Femur (tissue), 1 donor: ENCODE results near the gene ITIH5.

Experiments
- DNase-seq: peaks from one replicate; pipeline ENCODE4 v3.0.0-alpha.2; 2017

ITIH5 gene

DNA sequence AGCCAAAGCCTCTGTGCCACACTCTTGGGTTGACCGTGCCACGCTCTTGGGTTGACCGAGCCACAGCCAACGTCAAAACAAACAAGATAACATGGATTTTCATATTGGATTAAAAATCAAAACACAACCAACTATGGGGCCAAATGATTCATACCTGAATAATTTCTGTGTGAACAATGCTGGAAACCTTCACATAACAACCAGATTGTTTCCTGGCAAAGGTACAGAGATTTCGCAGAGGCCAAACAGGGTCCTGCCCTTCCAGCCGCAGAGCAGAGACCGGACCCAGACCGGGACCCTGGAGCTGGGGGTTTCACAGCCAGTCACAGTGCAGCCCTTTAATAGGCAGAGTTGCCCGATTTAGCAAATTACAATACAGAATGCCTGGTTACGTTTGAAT is 40.5 kb downstream of the ITIH5 start:
- no peak for DNase-seq

DNA sequence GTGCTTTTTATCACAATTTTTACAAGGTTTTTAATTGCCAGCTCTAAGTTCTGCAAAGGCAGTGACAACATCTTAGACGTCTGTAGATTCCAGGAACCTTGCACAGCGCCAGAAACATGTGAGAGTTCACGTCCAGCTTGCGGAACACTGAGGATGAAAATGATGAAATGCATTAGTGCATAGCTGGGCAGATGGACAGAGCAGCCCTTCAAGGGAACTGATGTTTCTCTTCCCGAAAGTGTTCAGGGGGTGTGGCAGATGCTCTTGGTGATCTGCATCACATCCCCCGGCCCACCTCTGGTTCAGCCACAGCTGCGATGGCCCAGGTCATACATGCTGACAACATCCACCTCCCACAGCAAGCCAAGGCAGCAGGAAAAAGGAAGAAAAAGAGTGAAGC is 40.9 kb downstream of the ITIH5 start:
- DNase-seq, result no peak

GRCh38 chr10:7625009-7625408 is 41.8 kb downstream of the ITIH5 start:
- DNase-seq, result no peak

DNA sequence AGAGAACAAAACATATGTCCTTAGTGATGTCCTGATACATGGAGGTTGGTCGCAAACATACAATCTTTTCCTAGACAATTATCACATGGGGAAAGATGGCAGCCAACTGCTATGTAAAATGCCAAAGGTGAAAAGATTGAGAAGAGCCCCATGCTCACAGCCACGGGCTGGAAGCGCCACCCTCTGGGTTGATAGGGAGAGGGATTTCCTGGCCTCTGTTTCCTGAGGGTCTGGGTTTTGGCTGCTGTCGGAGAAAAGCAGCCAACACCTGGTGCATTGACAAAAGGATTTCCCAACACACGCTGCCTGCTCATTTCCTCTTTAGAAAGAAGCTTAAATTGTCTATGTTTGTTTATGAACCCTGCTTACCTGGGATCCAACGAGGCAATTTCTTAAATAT is 43.8 kb downstream of the ITIH5 start:
- DNase-seq, result peak; percentile 38

DNA sequence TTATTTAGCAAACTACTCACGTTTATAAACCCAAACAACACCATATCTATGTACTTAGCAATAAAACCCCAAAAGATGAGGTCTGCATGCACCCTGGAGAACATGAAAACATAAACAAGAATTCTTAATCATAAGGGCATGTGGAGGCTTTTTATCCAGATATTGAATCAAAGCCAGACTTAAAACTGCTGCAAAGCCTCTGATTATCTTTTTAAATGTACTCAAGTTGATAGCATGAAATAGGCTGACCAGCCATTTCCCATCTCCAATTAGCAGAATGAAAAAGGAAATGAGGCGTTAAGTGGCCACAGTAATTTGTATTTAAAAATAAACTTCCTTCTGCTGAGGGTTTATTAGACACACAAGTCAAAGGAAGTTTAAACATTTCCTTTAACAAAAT is 48.3 kb downstream of the ITIH5 start:
- DNase-seq, result no peak

DNA sequence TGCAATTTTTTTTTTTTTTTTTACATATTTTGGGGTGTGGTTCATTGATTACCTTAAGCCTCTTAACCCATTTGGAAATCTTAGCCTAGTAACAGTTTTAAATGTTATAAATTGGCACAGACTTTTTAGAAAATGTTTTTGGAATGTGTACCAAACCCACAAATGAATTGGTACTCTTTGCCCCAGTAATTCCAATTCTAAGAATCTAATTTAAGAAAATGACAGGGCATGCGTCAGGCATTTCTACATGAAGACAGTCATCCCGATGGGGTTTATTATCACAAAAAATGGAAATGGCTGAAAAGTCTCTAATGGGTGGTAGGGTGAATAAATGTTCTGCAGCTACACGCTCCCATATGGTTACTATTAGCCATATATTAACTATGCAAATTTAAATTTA is 54.9 kb downstream of the ITIH5 start:
- no peak for DNase-seq

DNA sequence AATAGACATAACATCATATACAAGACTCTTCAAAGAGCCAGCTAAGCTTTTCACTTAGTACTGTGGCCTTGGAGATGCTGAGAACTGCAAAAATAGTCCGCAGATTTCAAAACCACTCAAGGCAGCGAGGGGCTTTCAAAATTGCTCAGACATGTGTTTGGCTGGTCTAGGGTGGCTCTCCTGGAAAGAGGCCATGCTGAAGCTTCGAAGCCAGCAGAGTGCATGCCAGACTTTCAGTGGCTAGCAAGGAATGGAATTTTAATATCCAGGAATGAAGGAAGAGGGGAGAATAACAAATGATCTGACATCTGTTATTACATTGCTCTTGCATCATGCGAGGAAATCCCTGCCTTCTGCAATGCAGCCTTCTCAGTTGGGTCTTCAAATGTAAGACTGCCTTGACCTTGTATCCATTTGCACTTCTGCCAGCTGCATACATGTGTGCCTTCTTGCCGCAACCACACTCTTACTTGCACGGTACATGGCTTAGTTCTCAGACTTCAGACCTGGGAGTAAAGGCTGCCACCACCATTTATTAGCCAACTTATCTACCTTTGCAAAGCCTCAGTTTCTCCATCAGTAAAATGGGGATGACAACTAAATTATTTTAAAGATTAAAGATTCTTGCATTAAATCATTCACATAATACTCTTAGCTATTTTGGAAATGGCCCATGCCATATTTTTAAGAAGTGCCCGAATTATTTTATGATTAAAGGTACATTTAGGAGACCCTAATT is 55.9 kb downstream of the ITIH5 start:
- DNase-seq, result peak; percentile 87

DNA sequence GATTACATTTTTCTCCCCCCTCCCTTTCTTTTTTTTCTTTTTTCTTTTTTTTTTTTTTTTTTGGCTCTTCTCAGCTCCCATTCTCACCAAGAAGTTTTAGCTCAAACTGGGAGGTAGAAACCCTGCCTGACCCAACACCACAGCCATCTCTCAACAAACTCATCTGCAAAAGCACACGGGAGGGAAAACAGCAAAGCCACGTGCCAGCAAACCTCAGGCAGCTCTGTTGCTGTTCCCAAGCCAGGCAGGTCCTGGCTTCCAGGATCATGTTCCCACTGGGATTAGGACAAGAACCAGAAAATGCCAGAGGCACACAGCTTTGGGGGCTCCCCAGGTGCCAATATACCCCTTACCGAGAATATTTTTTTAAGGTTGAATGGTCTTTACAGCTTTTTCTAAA is 56.7 kb downstream of the ITIH5 start:
- no peak for DNase-seq

GRCh38 chr10:7609556-7609955 is 57.2 kb downstream of the ITIH5 start:
- DNase-seq, result no peak

- no peak for DNase-seq
These were observed 58.8 kb downstream of the ITIH5 start for GRCh38 chr10:7608001-7608400.

- no peak for DNase-seq
These were observed 59.8 kb downstream of the ITIH5 start for GRCh38 chr10:7606951-7607404.

GRCh38 chr10:7605565-7606295 is 61.0 kb downstream of the ITIH5 start:
- no peak for DNase-seq

GRCh38 chr10:7601023-7601656 is 65.6 kb downstream of the ITIH5 start:
- DNase-seq, result no peak

- DNase-seq, result no peak
These were observed 68.0 kb downstream of the ITIH5 start for GRCh38 chr10:7598771-7599170.

DNA sequence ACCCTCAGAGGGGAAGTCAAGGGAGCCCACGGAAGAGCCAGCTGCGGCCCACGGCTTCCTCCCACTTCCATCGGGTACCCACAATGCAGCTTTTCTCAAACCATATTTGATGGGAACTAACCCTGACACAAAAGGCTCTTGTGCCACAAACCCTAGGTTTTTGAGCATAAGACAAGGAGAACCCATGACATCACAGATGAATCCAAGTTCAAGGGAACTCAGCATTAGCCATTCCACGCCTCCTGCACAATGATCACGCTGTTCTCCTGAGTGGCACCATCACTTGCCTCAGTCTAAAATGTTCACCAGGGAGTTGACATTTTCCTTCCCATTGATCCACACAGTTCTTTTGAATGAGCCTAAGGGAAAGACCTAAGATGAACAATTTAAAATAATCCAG is 70.4 kb downstream of the ITIH5 start:
- DNase-seq, result no peak

- no peak for DNase-seq
These were observed 72.9 kb downstream of the ITIH5 start for GRCh38 chr10:7593905-7594304.

GRCh38 chr10:7593063-7593462 is 73.7 kb downstream of the ITIH5 start:
- no peak for DNase-seq

DNA sequence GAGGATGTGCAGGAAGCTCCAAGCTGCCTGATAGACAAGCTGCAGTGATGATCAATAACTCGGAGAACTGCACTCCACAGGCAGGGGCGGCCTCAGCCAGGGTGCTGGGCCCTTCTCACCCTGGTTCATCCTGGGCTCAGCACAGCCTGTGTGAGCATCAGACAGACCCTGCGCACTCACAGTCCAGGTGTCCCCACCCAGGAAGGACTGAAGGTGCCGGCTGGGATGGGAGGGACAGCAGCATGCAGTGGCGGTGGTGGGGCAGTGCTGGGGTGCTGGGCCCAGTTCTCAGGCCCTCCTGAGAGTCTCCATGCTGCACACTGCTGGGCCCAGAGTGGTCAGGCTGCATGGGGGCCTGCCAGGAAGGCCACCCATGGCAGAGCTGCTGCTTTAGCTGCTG is 74.1 kb downstream of the ITIH5 start:
- no peak for DNase-seq

DNA sequence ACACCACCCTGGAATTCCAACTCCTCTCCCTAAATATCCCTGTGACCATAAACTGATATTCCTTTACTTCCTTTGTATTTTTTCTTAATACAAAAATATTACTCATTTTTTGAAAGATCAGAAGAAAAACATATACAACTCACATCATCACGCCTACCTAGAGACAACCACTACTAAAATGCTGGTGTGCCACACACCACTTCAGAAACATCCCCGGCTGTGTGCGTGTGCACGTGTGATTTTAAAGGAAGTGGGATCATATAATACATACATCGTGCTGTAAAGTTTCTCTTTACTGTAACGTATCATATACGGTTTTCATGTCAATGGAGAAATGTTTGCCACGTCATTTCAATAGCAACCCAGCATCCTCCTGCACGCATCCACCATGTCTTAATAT is 76.5 kb downstream of the ITIH5 start:
- no peak for DNase-seq

DNA sequence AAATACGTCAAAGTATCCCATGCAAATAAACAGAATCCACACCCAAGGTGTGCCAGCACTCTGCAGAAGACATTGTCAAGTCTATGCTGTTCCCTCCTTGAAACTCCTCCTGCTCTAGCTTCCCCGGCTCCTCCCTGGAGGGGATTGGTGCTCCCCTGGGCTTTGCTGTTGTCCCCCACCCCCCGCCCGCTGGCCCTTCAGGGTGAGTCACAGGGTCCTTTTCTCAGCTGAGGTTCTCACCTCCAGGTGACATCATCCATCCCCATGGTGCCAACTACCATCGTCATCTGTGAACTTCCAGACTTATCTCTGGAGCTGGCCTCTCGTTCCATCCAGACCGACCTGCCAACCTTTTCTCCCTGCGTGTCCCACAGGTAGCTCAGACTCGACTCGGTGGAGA is 77.0 kb downstream of the ITIH5 start:
- DNase-seq, result no peak

GRCh38 chr10:7587865-7588188 is 78.9 kb downstream of the ITIH5 start:
- DNase-seq, result no peak

DNA sequence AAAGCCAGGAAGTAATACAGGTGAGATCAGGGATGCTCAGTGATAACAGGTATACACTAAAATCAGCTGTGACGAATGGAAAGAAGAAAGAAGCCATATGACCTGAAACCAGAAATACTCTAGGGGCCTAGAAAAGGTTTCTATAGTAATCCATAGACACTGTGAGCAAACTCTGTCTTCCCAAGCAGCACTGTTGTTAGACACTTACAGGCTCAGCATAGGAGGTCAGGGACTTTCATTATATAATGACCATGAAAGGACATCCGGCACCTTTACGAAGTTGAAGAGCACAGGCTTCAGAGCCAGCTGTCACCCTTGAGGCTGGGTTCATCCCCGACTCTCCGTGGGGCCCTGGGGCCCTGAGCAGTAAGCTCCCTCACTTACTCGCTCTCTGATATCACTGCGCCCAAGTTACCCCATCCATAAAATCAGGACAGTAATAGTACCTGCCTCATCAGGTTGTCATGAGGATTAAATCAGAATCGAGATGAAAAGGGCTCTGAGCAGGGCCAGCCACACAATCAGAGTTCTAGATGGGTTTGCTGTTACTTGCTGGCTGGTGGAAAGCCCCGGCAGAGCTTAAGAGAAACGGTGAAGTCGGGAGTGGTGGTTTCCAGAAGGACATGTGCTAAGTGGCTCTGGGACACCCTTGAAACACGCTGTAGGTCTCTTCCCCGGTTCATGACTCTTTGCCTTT is 79.5 kb downstream of the ITIH5 start:
- no peak for DNase-seq

GRCh38 chr10:7585228-7585627 is 81.5 kb downstream of the ITIH5 start:
- no peak for DNase-seq

GRCh38 chr10:7583626-7584025 is 83.1 kb downstream of the ITIH5 start:
- no peak for DNase-seq
